ENCODE data around the gene LDLRAD4. TPM values are rescaled to one million over a fixed set of nuclear protein-coding genes. Genes with fewer than 3 reads are reported as not detected.

The LDLRAD4 gene
- total and polyA plus RNA-seq, 8 donors, result 14.1 to 26.6 (median 18.8) TPM

DNA sequence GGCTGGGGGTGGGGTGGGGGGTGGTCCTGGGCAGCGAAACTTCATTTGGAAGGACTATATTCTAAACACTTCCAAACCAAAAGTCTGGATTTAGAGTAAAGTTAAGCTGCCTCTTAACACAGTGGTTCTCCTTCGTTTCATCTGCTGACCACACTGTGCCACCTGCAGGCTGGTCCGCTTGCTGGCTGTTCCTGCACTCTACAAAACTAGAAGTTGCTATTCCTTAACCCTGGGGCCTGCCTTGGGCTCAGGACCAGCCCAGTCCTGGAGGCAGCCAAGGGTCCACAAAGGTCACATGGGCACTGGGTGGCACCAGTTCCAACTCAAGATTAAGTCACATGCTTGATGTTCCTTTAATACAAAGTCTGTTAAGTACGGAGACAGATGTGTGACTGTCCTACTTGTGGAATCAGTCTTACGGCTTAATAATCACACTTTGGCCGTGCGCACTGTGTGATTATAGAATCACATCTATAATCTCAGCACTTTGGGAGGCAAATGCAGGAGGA is 312.4 kb downstream of the LDLRAD4 start:
- Histone ChIP-seq H3K4me1 (peaks cover 0 to 8% of the 10 kb centered on the region in 2 donors), H3K36me3 (no peaks in the 10 kb centered on the region), H3K27ac (no peak overlapping the region), H3K27me3 (no peaks in the 10 kb centered on the region), H3K4me3 (no peak overlapping the region), H3K9me3 (no peaks in the 10 kb centered on the region)
- intact Hi-C loops (cut with DNase I), result loop anchor here in 1 of 2 donors (5.0 kb wide), 1 partner anchor 314 kb away; the partner anchor contains the start of gene LDLRAD4
- ATAC-seq (peak; percentile 92), DNase-seq (peak in 2 of 4 donors; percentile 57 to 64)
- TF ChIP-seq, protein P1, sequence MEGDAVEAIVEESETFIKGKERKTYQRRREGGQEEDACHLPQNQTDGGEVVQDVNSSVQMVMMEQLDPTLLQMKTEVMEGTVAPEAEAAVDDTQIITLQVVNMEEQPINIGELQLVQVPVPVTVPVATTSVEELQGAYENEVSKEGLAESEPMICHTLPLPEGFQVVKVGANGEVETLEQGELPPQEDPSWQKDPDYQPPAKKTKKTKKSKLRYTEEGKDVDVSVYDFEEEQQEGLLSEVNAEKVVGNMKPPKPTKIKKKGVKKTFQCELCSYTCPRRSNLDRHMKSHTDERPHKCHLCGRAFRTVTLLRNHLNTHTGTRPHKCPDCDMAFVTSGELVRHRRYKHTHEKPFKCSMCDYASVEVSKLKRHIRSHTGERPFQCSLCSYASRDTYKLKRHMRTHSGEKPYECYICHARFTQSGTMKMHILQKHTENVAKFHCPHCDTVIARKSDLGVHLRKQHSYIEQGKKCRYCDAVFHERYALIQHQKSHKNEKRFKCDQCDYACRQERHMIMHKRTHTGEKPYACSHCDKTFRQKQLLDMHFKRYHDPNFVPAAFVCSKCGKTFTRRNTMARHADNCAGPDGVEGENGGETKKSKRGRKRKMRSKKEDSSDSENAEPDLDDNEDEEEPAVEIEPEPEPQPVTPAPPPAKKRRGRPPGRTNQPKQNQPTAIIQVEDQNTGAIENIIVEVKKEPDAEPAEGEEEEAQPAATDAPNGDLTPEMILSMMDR (IDR thresholded peaks at IDR 0.05), result peak; percentile 41 to 48

DNA sequence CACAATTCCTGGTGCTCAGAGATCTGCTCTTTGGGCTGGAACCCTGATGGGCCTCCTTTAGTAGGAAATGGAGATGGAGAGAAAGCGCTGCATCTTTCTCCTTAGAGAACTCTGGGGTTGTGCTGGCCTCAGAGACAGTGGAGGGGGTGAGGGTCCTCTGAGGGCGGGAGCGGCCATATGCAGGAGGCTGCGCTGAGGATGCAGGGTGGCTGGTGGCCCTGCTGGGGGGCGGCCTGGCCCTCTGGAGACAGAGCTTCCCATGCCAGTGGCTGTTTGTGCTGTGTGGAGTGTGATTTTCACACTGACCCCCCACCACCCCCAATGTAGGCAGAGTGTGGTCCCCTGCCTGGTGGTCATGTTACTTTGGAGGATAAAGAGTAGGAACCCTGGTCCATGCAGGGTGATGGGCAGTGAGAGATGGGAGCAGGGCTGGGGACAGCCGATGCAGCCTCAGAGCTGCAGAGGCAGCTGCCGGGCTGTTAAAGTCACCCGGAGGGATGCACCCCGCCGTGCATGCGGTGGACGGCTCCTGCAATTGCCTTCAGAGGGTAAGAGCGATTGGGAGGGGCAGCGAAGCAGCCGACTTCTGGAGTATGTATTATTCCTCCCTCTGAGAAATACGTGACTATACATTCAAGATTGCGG is 313.2 kb downstream of the LDLRAD4 start:
- Histone ChIP-seq H3K4me1 (peaks cover 0 to 8% of the 10 kb centered on the region in 2 donors), H3K9me3 (no peaks in the 10 kb centered on the region), H3K27me3 (no peaks in the 10 kb centered on the region), H3K4me3 (no peak overlapping the region), H3K36me3 (no peaks in the 10 kb centered on the region), H3K27ac (no peak overlapping the region)
- DNase-seq (peak in 1 of 4 donors; percentile 71), ATAC-seq (no peak)
- TF ChIP-seq, protein P1 (IDR thresholded peaks at IDR 0.05), result no peak
- intact Hi-C loops (cut with DNase I), result loop anchor here in 1 of 2 donors (5.0 kb wide), 1 partner anchor 315 kb away; the partner anchor contains the start of gene LDLRAD4

DNA sequence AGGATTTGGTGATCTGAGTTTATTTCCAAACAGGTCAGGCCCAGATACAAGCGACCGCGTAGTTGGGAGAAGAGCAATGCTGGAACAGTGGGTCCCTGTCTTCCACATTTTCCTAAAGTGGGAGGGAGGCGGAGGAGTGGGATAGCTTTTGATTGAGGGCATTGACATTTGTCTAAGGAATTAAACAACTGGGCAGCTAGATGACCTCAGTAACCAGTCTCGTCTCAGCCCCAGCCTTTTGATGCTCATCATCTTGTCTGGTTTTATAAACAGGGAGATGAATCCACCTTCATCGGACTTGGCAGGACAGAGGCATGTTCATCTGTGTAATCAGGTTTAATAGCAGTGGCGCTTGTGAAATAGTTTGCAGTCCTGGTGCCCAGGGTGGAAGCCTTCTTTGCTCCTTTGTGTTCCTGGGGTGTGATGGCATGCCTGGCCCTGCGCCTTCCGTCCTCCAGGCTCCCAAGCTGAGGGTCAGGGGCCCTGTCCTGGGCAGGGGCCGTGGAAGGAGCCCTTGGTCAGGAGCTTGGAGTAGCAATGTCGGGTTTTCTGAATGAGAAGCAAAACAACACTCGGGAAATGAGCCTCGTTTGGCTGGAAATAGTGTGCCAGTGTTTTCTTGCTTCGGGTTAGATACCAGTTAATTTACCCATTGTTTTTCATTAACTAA is 314.0 kb downstream of the LDLRAD4 start:
- Histone ChIP-seq H3K27ac (no peak overlapping the region), H3K4me1 (peaks cover 0 to 8% of the 10 kb centered on the region in 2 donors), H3K4me3 (no peak overlapping the region), H3K9me3 (no peaks in the 10 kb centered on the region), H3K36me3 (no peaks in the 10 kb centered on the region), H3K27me3 (no peaks in the 10 kb centered on the region)
- TF ChIP-seq, protein P1 (IDR thresholded peaks at IDR 0.05), result no peak
- ATAC-seq (no peak), DNase-seq (no peak)
- intact Hi-C loops (cut with DNase I), result loop anchor here in 1 of 2 donors (5.0 kb wide), 1 partner anchor 315 kb away; the partner anchor contains the start of gene LDLRAD4

DNA sequence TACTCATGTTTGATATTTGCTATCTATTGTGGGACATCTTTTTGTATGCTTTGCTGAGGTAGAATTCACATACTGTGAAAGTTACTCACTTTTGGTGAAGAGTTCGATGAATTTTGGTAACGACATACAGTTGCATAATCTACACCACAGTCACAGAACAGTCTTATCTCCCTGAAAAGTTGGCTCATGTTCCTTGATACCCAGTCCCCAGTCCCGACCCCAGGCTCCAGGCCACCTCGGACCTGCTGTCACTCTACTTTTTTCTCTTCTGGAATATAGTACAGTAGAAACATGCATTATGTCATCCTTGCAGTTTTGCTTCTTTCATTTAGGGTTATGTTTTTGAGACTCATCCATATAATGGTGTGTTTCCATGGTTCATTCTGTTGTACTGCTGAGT is 316.1 kb downstream of the LDLRAD4 start:
- no peak for DNase-seq
- Histone ChIP-seq H3K4me3 (no peak overlapping the region), H3K36me3 (no peaks in the 10 kb centered on the region), H3K27me3 (no peaks in the 10 kb centered on the region), H3K9me3 (no peaks in the 10 kb centered on the region), H3K27ac (no peak overlapping the region), H3K4me1 (peaks cover 0 to 15% of the 10 kb centered on the region in 2 donors)
- no peak for ATAC-seq
- intact Hi-C loops (cut with DNase I), result loop anchor here in 1 of 2 donors (5.0 kb wide), 1 partner anchor 317 kb away; the partner anchor contains the start of gene LDLRAD4
- TF ChIP-seq, protein P1 (IDR thresholded peaks at IDR 0.05), result no peak

DNA sequence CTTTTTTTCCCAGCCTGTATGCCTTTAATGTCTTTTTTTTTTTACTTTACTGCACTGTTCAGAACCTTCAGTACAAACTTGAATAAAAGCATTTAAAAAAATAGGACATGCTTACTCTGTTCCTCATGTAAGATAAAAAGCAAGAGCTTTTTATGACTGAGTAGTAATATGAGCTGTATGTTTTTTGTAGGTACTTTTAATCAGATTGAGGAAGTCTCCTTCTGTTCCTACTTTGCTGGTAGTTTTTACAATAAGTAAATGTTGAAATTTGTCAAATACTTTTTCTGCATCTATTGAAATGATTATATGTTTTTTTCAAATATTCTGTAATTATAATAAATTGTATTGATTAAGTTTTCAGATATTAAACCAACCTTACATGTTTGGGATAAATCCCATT is 318.0 kb downstream of the LDLRAD4 start:
- H3K27ac ChIP-seq, result no peak overlapping the region
- no peak overlapping the region for H3K4me3 ChIP-seq
- no peak for ATAC-seq
- H3K9me3 ChIP-seq, result no peaks in the 10 kb centered on the region
- peaks cover 0 to 7% of the 10 kb centered on the region in 2 donors for H3K4me1 ChIP-seq
- H3K36me3 ChIP-seq, result no peaks in the 10 kb centered on the region
- TF ChIP-seq, protein P1 (IDR thresholded peaks at IDR 0.05), result no peak
- intact Hi-C loops (cut with DNase I), result no loop called here
- DNase-seq, result no peak
- H3K27me3 ChIP-seq, result no peaks in the 10 kb centered on the region
